GM19193 (cell line): ENCODE measurements around the gene TRIM75.

Experiments used
- POLR2A ChIP-seq: IDR thresholded peaks from 4 replicates; pipeline ENCODE4 v1.6.1; 2011; ENCODE audit not compliant: insufficient read depth, insufficient read length; ENCODE audit errors: extremely low read depth

TRIM75 gene

DNA sequence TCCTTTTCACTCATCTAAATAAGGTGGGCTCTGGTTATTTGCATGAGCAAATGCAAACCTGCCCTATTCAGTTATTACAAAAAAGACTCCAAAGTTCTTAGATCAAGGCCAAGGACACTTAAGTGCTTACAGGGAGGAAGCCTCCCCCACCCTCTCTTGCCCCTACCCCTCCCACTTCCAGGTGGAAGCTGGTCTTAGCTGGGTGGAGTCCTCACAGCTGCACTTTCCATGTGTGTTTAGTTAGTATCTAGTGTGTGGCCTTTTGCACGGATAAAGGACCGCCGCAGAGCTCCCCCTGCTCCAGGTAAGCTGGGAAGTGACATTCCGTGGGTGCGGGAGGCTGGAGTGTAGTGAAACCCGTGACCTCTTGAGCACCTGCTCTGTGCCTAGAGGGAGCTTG is at the start of gene TRIM75:
Gene TRIM75 (plus strand): TSS at position 222 of the 400 bp plus-strand sequence. CDS start 5,282 bp downstream, outside the sequence.
- no peak for TF ChIP-seq POLR2A

DNA sequence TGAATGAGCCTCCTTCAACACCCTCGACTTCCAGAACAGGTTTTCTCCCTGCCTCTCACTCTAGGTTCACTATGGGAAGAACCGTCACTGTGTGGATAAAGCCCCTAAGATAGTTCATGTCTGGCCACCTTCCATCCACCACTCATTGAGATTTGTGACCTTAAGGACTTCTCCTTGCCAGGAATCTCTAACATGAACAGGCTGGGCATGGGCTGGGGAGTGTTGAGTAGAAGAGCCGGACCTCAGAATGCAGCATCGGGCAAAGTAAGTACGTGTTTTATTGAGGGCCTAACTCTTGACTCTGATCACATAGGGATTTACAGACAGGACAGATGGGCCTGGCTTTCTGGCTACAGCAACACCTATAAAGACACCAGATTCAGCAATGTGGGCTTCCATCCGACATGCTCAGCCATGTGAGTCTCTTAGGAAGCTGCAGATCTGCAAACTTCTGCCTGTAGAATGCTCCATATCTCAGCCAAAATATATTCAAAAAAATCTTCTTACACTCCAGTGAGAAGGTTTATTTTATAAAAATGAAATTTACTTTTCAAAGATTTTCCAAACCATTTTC is 48.2 kb upstream of the TRIM75 start:
- TF ChIP-seq POLR2A: no peak

DNA sequence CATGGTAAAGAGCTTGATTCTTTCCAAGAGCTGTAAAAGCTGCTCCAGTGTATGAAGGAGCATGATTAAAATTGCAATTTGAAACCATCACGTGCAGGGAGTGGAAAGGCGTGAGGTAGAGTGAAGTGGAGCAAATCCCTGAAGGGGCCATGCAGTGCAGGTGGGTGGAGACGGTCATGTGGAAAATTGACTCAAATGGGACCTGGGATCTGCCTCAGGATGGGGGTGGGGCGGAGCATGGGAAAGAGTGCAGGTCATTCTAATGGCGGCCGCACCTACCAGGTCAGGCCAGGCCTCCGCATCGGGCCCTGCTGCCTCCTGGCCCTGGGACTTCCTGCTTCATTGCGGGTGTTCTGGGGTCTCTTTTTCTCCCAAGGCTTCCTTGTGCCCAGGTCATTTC is 47.2 kb upstream of the TRIM75 start:
- no peak for TF ChIP-seq POLR2A

GRCh38 chr4:165006886-165007285 is 46.8 kb upstream of the TRIM75 start:
- TF ChIP-seq POLR2A: no peak

DNA sequence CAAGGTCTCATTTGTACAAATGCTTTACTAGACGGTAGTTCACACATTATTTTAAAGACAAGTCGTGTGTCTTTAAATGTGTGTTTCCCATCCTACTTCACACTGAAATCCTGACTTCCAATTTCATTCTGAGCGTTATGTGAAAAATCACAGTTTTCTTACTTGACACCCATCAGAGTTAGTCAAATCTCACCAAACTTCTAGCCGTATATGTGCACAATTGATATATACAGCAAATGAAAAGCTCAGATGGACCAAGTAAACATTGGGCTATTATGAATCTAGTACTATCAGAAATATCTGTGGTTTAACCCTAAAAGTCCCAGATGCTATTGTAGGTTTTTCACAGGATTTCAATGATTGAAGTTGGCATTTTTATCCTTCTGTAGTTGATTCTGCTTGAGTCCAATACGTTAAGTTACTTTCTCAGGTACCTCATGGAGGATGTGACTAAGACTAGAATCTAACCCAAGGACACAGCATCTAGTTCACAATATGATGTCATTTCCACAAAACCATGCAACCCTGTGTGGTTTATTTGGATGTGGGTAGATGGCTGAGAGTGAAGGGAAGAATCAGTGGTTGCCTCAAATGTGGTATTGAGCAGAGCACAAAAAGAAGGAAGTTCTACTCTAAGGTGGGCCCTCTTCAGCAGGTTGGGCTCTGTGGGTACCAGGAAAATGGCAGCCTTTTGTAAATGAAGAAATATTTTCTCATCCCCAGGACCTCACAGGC is 44.0 kb upstream of the TRIM75 start:
- TF ChIP-seq POLR2A: no peak

- no peak for TF ChIP-seq POLR2A
These were observed 43.2 kb upstream of the TRIM75 start for GRCh38 chr4:165010487-165010886.

DNA sequence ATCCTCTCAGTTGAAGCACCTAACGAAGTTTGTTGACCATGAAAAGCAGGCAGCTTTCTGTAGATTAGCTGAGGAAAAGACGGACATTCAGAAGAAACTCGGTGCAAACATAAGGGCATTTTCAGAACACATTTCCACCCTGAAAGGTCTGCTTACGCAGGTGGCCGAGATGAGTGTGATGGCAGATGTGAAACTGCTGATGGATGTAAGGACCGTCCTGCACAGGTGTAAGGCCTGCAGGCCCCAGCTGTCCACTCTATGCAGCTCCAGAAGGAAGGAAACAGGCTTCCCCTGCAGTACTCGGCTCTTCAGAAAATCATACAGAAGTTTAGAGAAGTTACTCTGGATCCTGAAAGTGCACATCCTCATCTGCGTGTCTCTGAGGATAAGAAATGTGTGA is 42.7 kb upstream of the TRIM75 start:
- no peak for TF ChIP-seq POLR2A

- no peak for TF ChIP-seq POLR2A
These were observed 42.3 kb upstream of the TRIM75 start for GRCh38 chr4:165011403-165011802.

- no peak for TF ChIP-seq POLR2A
These were observed 40.0 kb upstream of the TRIM75 start for GRCh38 chr4:165013691-165014090.

DNA sequence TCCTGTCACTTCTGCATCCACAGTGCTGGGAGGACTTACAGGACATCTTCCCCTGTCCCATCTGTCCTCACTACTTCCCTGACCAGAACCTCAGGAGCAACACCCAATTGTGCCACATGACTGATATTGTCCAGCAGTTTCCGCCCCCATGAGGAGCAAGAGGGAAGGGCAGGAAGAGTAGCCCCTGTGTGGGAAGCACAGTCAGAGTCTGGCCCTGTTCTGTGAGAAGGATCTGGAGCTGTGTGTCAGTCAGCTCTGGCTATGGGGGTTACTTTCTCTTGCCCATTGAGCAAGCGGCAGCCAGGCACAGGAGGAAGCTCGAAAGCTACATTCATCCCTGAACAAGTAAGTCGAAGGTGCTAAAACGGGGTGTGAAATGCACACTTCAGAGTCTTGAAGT is 36.7 kb upstream of the TRIM75 start:
- no peak for TF ChIP-seq POLR2A

- TF ChIP-seq POLR2A: no peak
These were observed 25.8 kb upstream of the TRIM75 start for GRCh38 chr4:165027762-165028402.

DNA sequence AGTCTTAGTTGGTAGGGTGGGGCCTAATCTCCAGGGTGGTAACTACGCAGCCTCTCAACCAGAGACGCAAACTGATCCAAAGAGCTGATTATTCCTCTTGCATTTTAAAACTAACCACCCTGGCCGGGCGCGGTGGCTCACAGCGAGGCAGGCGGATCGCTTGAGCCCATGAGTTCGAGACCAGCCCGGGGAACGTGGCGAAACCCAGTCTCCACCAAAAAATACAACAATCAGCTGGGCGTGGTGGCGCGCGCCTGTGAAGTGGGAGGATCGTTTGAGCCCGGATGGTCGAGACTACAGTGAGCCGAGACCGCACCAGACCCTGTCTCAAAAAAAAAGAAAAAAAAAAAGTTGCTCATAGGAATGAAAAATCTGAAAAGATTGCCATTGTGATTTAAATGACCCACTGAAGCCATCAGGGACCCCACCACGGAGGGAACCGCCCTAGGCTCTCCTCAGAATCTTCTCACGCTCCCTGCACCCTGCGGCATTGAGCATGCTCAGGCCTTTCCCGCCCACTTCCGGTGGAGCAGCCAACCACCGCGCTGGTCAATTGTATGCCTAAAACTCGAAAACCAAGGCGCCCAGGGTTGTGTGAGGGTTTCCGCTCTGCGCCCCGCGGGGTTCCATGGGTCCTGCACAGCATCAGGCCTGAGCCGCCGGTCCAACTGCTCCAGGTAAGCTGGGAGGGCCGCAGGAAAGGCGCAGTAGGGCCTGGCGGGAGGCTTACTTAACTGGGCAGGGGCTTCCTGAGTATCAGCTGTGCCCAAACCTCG is 22.0 kb upstream of the TRIM75 start, which contains the start of gene TRIM60:
Gene TRIM60 (plus strand): TSS at position 564 of the 776 bp plus-strand sequence. CDS start 8,074 bp downstream, outside the sequence.
- no peak for TF ChIP-seq POLR2A

DNA sequence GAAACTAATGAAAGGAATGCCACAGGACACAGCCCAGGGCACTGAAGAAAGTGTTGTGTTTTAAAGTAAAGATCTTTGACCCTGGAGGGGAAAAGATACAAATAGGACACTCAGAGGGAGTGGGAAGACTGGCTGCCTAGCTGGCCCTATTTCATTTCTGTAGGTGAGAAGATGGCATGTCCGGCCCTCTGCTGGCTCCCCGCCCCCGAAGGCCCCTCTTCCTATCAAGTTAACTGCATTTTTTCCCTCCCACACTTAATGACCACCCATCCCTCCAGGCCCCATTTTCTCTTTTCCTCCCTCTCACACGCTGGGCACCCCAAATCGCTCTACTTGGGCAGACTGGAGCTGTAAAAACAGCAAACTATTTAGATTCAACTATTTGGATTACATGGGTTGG is 5.5 kb upstream of the TRIM75 start:
- no peak for TF ChIP-seq POLR2A

GRCh38 chr4:165052627-165053026 is 1.0 kb upstream of the TRIM75 start:
- no peak for TF ChIP-seq POLR2A

- TF ChIP-seq POLR2A: no peak
These were observed 1.9 kb downstream of the TRIM75 start for GRCh38 chr4:165055601-165056000.

DNA sequence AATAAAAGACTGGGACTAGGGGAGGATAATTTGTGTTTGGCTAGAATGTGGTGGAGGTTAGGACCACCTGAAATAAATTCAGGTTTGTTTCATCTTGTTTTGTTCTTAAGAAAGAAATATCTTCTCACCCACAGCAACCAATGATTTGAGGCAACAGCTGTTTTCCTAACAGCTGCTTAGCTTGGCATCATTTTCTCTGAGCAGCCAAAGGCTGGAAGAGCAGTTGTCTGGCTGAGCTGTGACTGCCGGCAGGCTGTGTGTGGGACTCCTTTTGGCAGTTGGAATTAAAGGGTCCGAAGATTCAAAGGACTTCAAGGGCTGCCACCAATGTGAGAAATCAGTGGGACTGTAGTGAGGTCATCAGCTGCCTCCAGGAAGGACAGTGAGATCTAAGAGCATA is 5.0 kb downstream of the TRIM75 start:
- no peak for TF ChIP-seq POLR2A

GRCh38 chr4:165059386-165059785 is 5.7 kb downstream of the TRIM75 start:
- no peak for TF ChIP-seq POLR2A
